Measurements from ENCODE around the gene UST.

UST gene

GRCh38 chr6:148928811-148929210, 182.0 kb downstream of the UST start:
- H3K9me2 ChIP-seq (replicated peaks; ENCODE audit: insufficient read depth, low read length), result no peaks in the 10 kb centered on the region
- no peak overlapping the region for H3K9ac ChIP-seq (ENCODE audit: low read length)
- TF ChIP-seq CTCF (IDR thresholded peaks at IDR 0.05; ENCODE audit: insufficient read depth, low read length, poor library complexity, severe bottlenecking), result no peak
- H3K4me3 ChIP-seq (ENCODE audit: insufficient read depth, low read length, poor library complexity, severe bottlenecking), result no peak overlapping the region
- no peaks in the 10 kb centered on the region for H4K20me1 ChIP-seq (ENCODE audit: low read depth, low read length)
- no peaks in the 10 kb centered on the region for H3K36me3 ChIP-seq (ENCODE audit: low read length)
- H3F3A ChIP-seq (ENCODE audit: insufficient read depth), result no peaks in the 10 kb centered on the region
- no peaks in the 10 kb centered on the region for H3K9me3 ChIP-seq (ENCODE audit: insufficient read depth, low read length)
- H3K4me2 ChIP-seq (ENCODE audit: low read depth, low read length, poor library complexity, severe bottlenecking), result no peak overlapping the region
- no peak overlapping the region for H2AFZ ChIP-seq (ENCODE audit: low read depth, low read length, severe bottlenecking)
- H3K27me3 ChIP-seq (ENCODE audit: low read length), result no peaks in the 10 kb centered on the region
- no peaks in the 10 kb centered on the region for H3K79me2 ChIP-seq (ENCODE audit: insufficient read depth, low read length)
- H3K27ac ChIP-seq (ENCODE audit: low read depth, low read length), result no peak overlapping the region

GRCh38 chr6:148932208-148932607, 185.4 kb downstream of the UST start:
- Histone ChIP-seq H3K36me3 (ENCODE audit: low read length) (no peaks in the 10 kb centered on the region), H3F3A (ENCODE audit: insufficient read depth) (no peaks in the 10 kb centered on the region), H2AFZ (ENCODE audit: low read depth, low read length, severe bottlenecking) (no peak overlapping the region), H3K9me2 (replicated peaks; ENCODE audit: insufficient read depth, low read length) (no peaks in the 10 kb centered on the region), H3K4me3 (ENCODE audit: insufficient read depth, low read length, poor library complexity, severe bottlenecking) (no peak overlapping the region), H3K9me3 (ENCODE audit: insufficient read depth, low read length) (no peaks in the 10 kb centered on the region), H3K9ac (ENCODE audit: low read length) (no peak overlapping the region), H3K4me2 (ENCODE audit: low read depth, low read length, poor library complexity, severe bottlenecking) (no peak overlapping the region), H4K20me1 (ENCODE audit: low read depth, low read length) (no peaks in the 10 kb centered on the region), H3K79me2 (ENCODE audit: insufficient read depth, low read length) (no peaks in the 10 kb centered on the region), H3K27me3 (ENCODE audit: low read length) (no peaks in the 10 kb centered on the region), H3K27ac (ENCODE audit: low read depth, low read length) (no peak overlapping the region)
- TF ChIP-seq EZH2phosphoT487 (conservative IDR thresholded peaks at IDR 0.05; ENCODE audit: low read length), result no peak
- TF ChIP-seq CTCF (IDR thresholded peaks at IDR 0.05; ENCODE audit: insufficient read depth, low read length, poor library complexity, severe bottlenecking), result no peak

GRCh38 chr6:148932731-148933130, 185.9 kb downstream of the UST start:
- H3K36me3 ChIP-seq (ENCODE audit: low read length), result no peaks in the 10 kb centered on the region
- no peaks in the 10 kb centered on the region for H3K9me2 ChIP-seq (replicated peaks; ENCODE audit: insufficient read depth, low read length)

More at GRCh38 chr6:148932731-148933130, 185.9 kb downstream of the UST start:
- no peak overlapping the region for H3K4me2 ChIP-seq (ENCODE audit: low read depth, low read length, poor library complexity, severe bottlenecking)
- H3K9ac ChIP-seq (ENCODE audit: low read length), result no peak overlapping the region
- no peak overlapping the region for H3K27ac ChIP-seq (ENCODE audit: low read depth, low read length)
- no peak for TF ChIP-seq CTCF (IDR thresholded peaks at IDR 0.05; ENCODE audit: insufficient read depth, low read length, poor library complexity, severe bottlenecking)
- TF ChIP-seq EZH2phosphoT487 (conservative IDR thresholded peaks at IDR 0.05; ENCODE audit: low read length), result no peak
- no peaks in the 10 kb centered on the region for H4K20me1 ChIP-seq (ENCODE audit: low read depth, low read length)
- no peaks in the 10 kb centered on the region for H3K9me3 ChIP-seq (ENCODE audit: insufficient read depth, low read length)
- no peaks in the 10 kb centered on the region for H3K27me3 ChIP-seq (ENCODE audit: low read length)
- no peak overlapping the region for H2AFZ ChIP-seq (ENCODE audit: low read depth, low read length, severe bottlenecking)
- H3F3A ChIP-seq (ENCODE audit: insufficient read depth), result no peaks in the 10 kb centered on the region
- no peaks in the 10 kb centered on the region for H3K79me2 ChIP-seq (ENCODE audit: insufficient read depth, low read length)
- H3K4me3 ChIP-seq (ENCODE audit: insufficient read depth, low read length, poor library complexity, severe bottlenecking), result no peak overlapping the region

Data from SU-DHL-6 (cell line).